ENCODE data around the gene SEC11C. TPM values are rescaled to one million over a fixed set of nuclear protein-coding genes. Genes with fewer than 3 reads are reported as not detected.

SEC11C gene
- polyA plus RNA-seq, 4 donors: 66.2 to 82.2 (median 72.8) TPM

- no peak for DNase-seq (ENCODE audit: low read depth in 4 of 4, low spot score in 3 of 4)
These were observed 3.8 kb downstream of the SEC11C start for GRCh38 chr18:59143441-59143840.

GRCh38 chr18:59144483-59144882 is 4.8 kb downstream of the SEC11C start:
- no peak for DNase-seq (ENCODE audit: low read depth in 4 of 4, low spot score in 3 of 4)

- DNase-seq (ENCODE audit: low read depth in 4 of 4, low spot score in 3 of 4): no peak
These were observed 5.4 kb downstream of the SEC11C start for GRCh38 chr18:59145055-59145454.

GRCh38 chr18:59148192-59148591 is 8.5 kb downstream of the SEC11C start:
- no peak for DNase-seq (ENCODE audit: low read depth in 4 of 4, low spot score in 3 of 4)

- DNase-seq (ENCODE audit: low read depth in 4 of 4, low spot score in 3 of 4): no peak
These were observed 9.3 kb downstream of the SEC11C start for GRCh38 chr18:59149007-59149406.

- no peak for DNase-seq (ENCODE audit: low read depth in 4 of 4, low spot score in 3 of 4)
These were observed 9.7 kb downstream of the SEC11C start for GRCh38 chr18:59149416-59149815.

GRCh38 chr18:59150236-59150635 is 10.6 kb downstream of the SEC11C start:
- no peak for DNase-seq (ENCODE audit: low read depth in 4 of 4, low spot score in 3 of 4)

GRCh38 chr18:59155153-59155552 is 15.5 kb downstream of the SEC11C start:
- no peak for DNase-seq (ENCODE audit: low read depth in 4 of 4, low spot score in 3 of 4)

GRCh38 chr18:59156316-59156715 is 16.6 kb downstream of the SEC11C start:
- no peak for DNase-seq (ENCODE audit: low read depth in 4 of 4, low spot score in 3 of 4)

GRCh38 chr18:59159265-59159664 is 19.6 kb downstream of the SEC11C start:
- no peak for DNase-seq (ENCODE audit: low read depth in 4 of 4, low spot score in 3 of 4)

- no peak for DNase-seq (ENCODE audit: low read depth in 4 of 4, low spot score in 3 of 4)
These were observed 20.3 kb downstream of the SEC11C start for GRCh38 chr18:59159986-59160385.

GRCh38 chr18:59172664-59173249 is 33.1 kb downstream of the SEC11C start:
- no peak for DNase-seq (ENCODE audit: low read depth in 4 of 4, low spot score in 3 of 4)

- DNase-seq (ENCODE audit: low read depth in 4 of 4, low spot score in 3 of 4): no peak
These were observed 37.8 kb downstream of the SEC11C start for GRCh38 chr18:59177485-59177884.

GRCh38 chr18:59180150-59180845 is 40.6 kb downstream of the SEC11C start:
- DNase-seq (ENCODE audit: low read depth in 4 of 4, low spot score in 3 of 4): no peak

GRCh38 chr18:59182673-59183072 is 43.0 kb downstream of the SEC11C start:
- no peak for DNase-seq (ENCODE audit: low read depth in 4 of 4, low spot score in 3 of 4)

- DNase-seq (ENCODE audit: low read depth in 4 of 4, low spot score in 3 of 4): no peak
These were observed 49.3 kb downstream of the SEC11C start for GRCh38 chr18:59189008-59189407.

- no peak for DNase-seq (ENCODE audit: low read depth in 4 of 4, low spot score in 3 of 4)
These were observed 50.1 kb downstream of the SEC11C start for GRCh38 chr18:59189746-59190145.

GRCh38 chr18:59196161-59196725 is 56.6 kb downstream of the SEC11C start:
- no peak for DNase-seq (ENCODE audit: low read depth in 4 of 4, low spot score in 3 of 4)

GRCh38 chr18:59197636-59198035 is 58.0 kb downstream of the SEC11C start:
- no peak for DNase-seq (ENCODE audit: low read depth in 4 of 4, low spot score in 3 of 4)

GRCh38 chr18:59198215-59198614 is 58.5 kb downstream of the SEC11C start:
- no peak for DNase-seq (ENCODE audit: low read depth in 4 of 4, low spot score in 3 of 4)

GRCh38 chr18:59200787-59201186 is 61.1 kb downstream of the SEC11C start:
- no peak for DNase-seq (ENCODE audit: low read depth in 4 of 4, low spot score in 3 of 4)

GRCh38 chr18:59202258-59202820 is 62.7 kb downstream of the SEC11C start:
- no peak for DNase-seq (ENCODE audit: low read depth in 4 of 4, low spot score in 3 of 4)

Data from right renal pelvis (tissue), 4 donors.